Measurements from ENCODE around the gene FAM13B. TPM values are rescaled to one million over a fixed set of nuclear protein-coding genes. Genes with fewer than 3 reads are reported as not detected.

Gene FAM13B
- polyA plus RNA-seq, 3 donors = 11.5 to 17.0 (median 12.9) TPM

GRCh38 chr5:138037271-138037670 is 4.4 kb upstream of the FAM13B start:
- H3K4me3 Mint-ChIP-seq = no peak overlapping the region
- peaks cover 3 to 16% (median 8%) of the 10 kb centered on the region in 3 donors for H3K27me3 Mint-ChIP-seq (ENCODE audit: low read depth in 3 of 3)
- Histone ChIP-seq H3K9me3 (replicated peaks in 1 of 2; ENCODE audit: control insufficient read depth in 1 of 2, insufficient read depth in 1 of 2, low read length in 2 of 2) (no peaks in the 10 kb centered on the region), H3K27me3 (ENCODE audit: control insufficient read depth in 2 of 2, insufficient read depth in 2 of 2, low read length in 2 of 2) (no peaks in the 10 kb centered on the region), H3K4me1 (ENCODE audit: control insufficient read depth in 1 of 2, insufficient read depth in 2 of 2, low read length in 2 of 2) (peaks cover 12 to 17% of the 10 kb centered on the region in 2 donors), H3K27ac (ENCODE audit: low read depth in 1 of 2, low read length in 2 of 2) (no peak overlapping the region), H3K4me2 (replicated peaks; ENCODE audit: extremely low read depth, low read length, poor library complexity, severe bottlenecking) (no peak overlapping the region), H3K9ac (ENCODE audit: insufficient read depth, low read length, poor library complexity, severe bottlenecking) (no peak overlapping the region), H3K79me2 (ENCODE audit: insufficient read depth, low read length) (peaks cover 9% of the 10 kb centered on the region), H3K36me3 (replicated peaks in 1 of 2; ENCODE audit: control insufficient read depth in 1 of 2, insufficient read depth in 2 of 2, low read length in 2 of 2) (no peaks in the 10 kb centered on the region), H3K4me3 (replicated peaks in 1 of 3; ENCODE audit: low read depth in 2 of 3, low read length in 3 of 3) (no peak overlapping the region), H4K20me1 (ENCODE audit: insufficient read depth, low read length) (peaks cover 2% of the 10 kb centered on the region), H2AFZ (ENCODE audit: insufficient read depth, low read depth, low read length, poor library complexity, severe bottlenecking) (no peak overlapping the region)
- H3K27ac Mint-ChIP-seq = no peak overlapping the region
- peaks cover 18% of the 10 kb centered on the region for H3K4me1 Mint-ChIP-seq
- DNase-seq = no peak
- peaks cover 0 to 2% (median 0%) of the 10 kb centered on the region in 7 donors for H3K9me3 Mint-ChIP-seq
- intact Hi-C loops (cut with micrococcal nuclease) = loop anchor here (2.0 to 10.0 kb wide), 2 partner anchors 32 to 298 kb away; partner anchors contain the start of genes CDC25C (in 1 of the 2) and FAM53C (in 1 of the 2)
- no peak for TF ChIP-seq CTCF (IDR thresholded peaks at IDR 0.05)
- H3K36me3 Mint-ChIP-seq = no peaks in the 10 kb centered on the region

- no peak overlapping the region for H3K4me3 ChIP-seq (replicated peaks in 1 of 3; ENCODE audit: low read depth in 2 of 3, low read length in 3 of 3)
- Mint-ChIP-seq H3K4me3 (peak overlapping the region in 1 of 2 donors; percentile 0), H3K27ac (peak overlapping the region in 2 of 7 donors; percentile 42 to 66), H3K9me3 (peaks cover 0 to 2% (median 0%) of the 10 kb centered on the region in 7 donors), H3K27me3 (ENCODE audit: low read depth in 3 of 3) (peaks cover 3 to 15% (median 7%) of the 10 kb centered on the region in 3 donors), H3K36me3 (peaks cover 0 to under 1% of the 10 kb centered on the region in 2 donors), H3K4me1 (peaks cover 25% of the 10 kb centered on the region)
- H4K20me1 ChIP-seq (ENCODE audit: insufficient read depth, low read length) = peaks cover 16% of the 10 kb centered on the region
- no peaks in the 10 kb centered on the region for H3K27me3 ChIP-seq (ENCODE audit: control insufficient read depth in 2 of 2, insufficient read depth in 2 of 2, low read length in 2 of 2)
- TF ChIP-seq CTCF (IDR thresholded peaks at IDR 0.05) = peak; percentile 90
- peak; percentile 80 to 87 (median 86) for DNase-seq
- H3K9me3 ChIP-seq (replicated peaks in 1 of 2; ENCODE audit: control insufficient read depth in 1 of 2, insufficient read depth in 1 of 2, low read length in 2 of 2) = no peaks in the 10 kb centered on the region
- no peak overlapping the region for H3K4me2 ChIP-seq (replicated peaks; ENCODE audit: extremely low read depth, low read length, poor library complexity, severe bottlenecking)
- peaks cover 17 to 22% of the 10 kb centered on the region in 2 donors for H3K4me1 ChIP-seq (ENCODE audit: control insufficient read depth in 1 of 2, insufficient read depth in 2 of 2, low read length in 2 of 2)
- peaks cover 23% of the 10 kb centered on the region for H3K79me2 ChIP-seq (ENCODE audit: insufficient read depth, low read length)
- intact Hi-C loops (cut with micrococcal nuclease) = loop anchor here (2.0 to 10.0 kb wide), 2 partner anchors 33 to 299 kb away; partner anchors contain the start of genes CDC25C (in 1 of the 2) and FAM53C (in 1 of the 2)
- peak overlapping the region; percentile 43 for H2AFZ ChIP-seq (ENCODE audit: insufficient read depth, low read depth, low read length, poor library complexity, severe bottlenecking)
- no peak overlapping the region for H3K27ac ChIP-seq (ENCODE audit: low read depth in 1 of 2, low read length in 2 of 2)
- H3K36me3 ChIP-seq (replicated peaks in 1 of 2; ENCODE audit: control insufficient read depth in 1 of 2, insufficient read depth in 2 of 2, low read length in 2 of 2) = no peaks in the 10 kb centered on the region
- WGBS (ENCODE audit: insufficient coverage) = 29% methylated on average over 7 of the region's 11 CpGs
- H3K9ac ChIP-seq (ENCODE audit: insufficient read depth, low read length, poor library complexity, severe bottlenecking) = no peak overlapping the region
Measured at GRCh38 chr5:138035605-138036537, 3.0 kb upstream of the FAM13B start.
